HEK293T (cell line): ENCODE data around the gene CHD5.

ENCODE experiments used
- ARNT ChIP-seq: fragments of 450-650 bp; IDR thresholded peaks from 2 replicates; pipeline ENCODE4 v1.6.1; 2017; ENCODE audit warnings: mild to moderate bottlenecking
- BHLHE40 ChIP-seq: fragments of 450-650 bp; IDR thresholded peaks from 2 replicates; pipeline ENCODE4 v1.6.1; 2016; ENCODE audit warnings: mild to moderate bottlenecking, moderate library complexity, borderline replicate concordance
- FOXA1 ChIP-seq: fragments of 450-650 bp; IDR thresholded peaks from 2 replicates; pipeline ENCODE4 v1.6.1; 2016; ENCODE audit warnings: mild to moderate bottlenecking
- FOXK2 ChIP-seq: fragments of 450-650 bp; IDR thresholded peaks from 2 replicates; pipeline ENCODE4 v1.6.1; 2016; ENCODE audit warnings: mild to moderate bottlenecking
- L3MBTL2 ChIP-seq: fragments of 450-650 bp; conservative IDR thresholded peaks from 2 replicates; pipeline ENCODE4 v1.6.1; 2016; ENCODE audit warnings: mild to moderate bottlenecking
- SP1 ChIP-seq: fragments of 450-650 bp; IDR thresholded peaks from 2 replicates; pipeline ENCODE4 v1.6.1; 2017
- SUZ12 ChIP-seq: fragments of 450-650 bp; IDR thresholded peaks from 2 replicates; pipeline ENCODE4 v1.6.1; 2016; ENCODE audit warnings: mild to moderate bottlenecking
- ZNF384 ChIP-seq: fragments of 450-650 bp; IDR thresholded peaks from 2 replicates; pipeline ENCODE4 v1.6.1; 2016

- TF ChIP-seq SUZ12: no peak
- TF ChIP-seq ARNT: no peak
- TF ChIP-seq FOXK2: no peak
- no peak for TF ChIP-seq L3MBTL2
- no peak for TF ChIP-seq FOXA1
- TF ChIP-seq BHLHE40: no peak
- TF ChIP-seq ZNF384: no peak
- TF ChIP-seq SP1: no peak
Observed at GRCh38 chr1:6180268-6180706, at the start of gene CHD5.
